Thoracic aorta (tissue), 2 donors: Measurements from ENCODE around the gene PILRB. TPM values are rescaled to one million over a fixed set of nuclear protein-coding genes. Genes with fewer than 3 reads are reported as not detected.
"Not testable (repeated sequence)": the region's sequence is repeated elsewhere in the genome, so short reads cannot be mapped to it uniquely, and the experiment has no call there.

Source experiments
- ATAC-seq: fragments of 150-250 bp; one replicate; pipeline ENCODE4 v1.8.0; 2017; ENCODE audit warnings: low read depth; ENCODE audit not compliant: insufficient number of reproducible peaks, low FRiP score
- DNase-seq: peaks from one replicate; pipeline ENCODE4 v3.0.0-alpha.2; 2020; ENCODE audit warnings: low spot score
- H3K27ac ChIP-seq, 2 donors: fragments of 200-600 bp; sonication (generic); 1 replicate in 1 of 2; 2 replicates in 1 of 2; pipeline ENCODE4 v1.5.1; 2016; ENCODE audit warnings: mild to moderate bottlenecking in 2 of 2, moderate library complexity in 2 of 2
- H3K27me3 ChIP-seq: fragments of 200-600 bp; sonication (generic); replicated peaks from 2 replicates; pipeline ENCODE4 v1.6.0; 2016; ENCODE audit warnings: mild to moderate bottlenecking; ENCODE audit not compliant: insufficient read depth
- H3K36me3 ChIP-seq: fragments of 200-600 bp; sonication (generic); one replicate; pipeline ENCODE4 v1.5.1; 2016
- H3K4me1 ChIP-seq, 2 donors: fragments of 200-600 bp; sonication (generic); 1 replicate in 1 of 2; 2 replicates in 1 of 2; pipeline versions ENCODE4 v1.5.1 to v1.6.0; 2016; ENCODE audit warnings: low read depth in 2 of 2, mild to moderate bottlenecking in 1 of 2; ENCODE audit not compliant: control insufficient read depth in 1 of 2
- H3K4me3 ChIP-seq: fragments of 200-600 bp; sonication (generic); 2 replicates; pipeline ENCODE4 v1.5.1; 2016; ENCODE audit warnings: mild to moderate bottlenecking
- H3K9me3 ChIP-seq: fragments of 200-600 bp; sonication (generic); 2 replicates; pipeline ENCODE4 v1.5.1; 2016
- CTCF ChIP-seq: fragments of 200-600 bp; sonication (generic); IDR thresholded peaks from one replicate; pipeline ENCODE4 v1.5.1; 2019; ENCODE audit warnings: antibody characterized with exemption
- total RNA-seq, 2 donors: library from RNA; depleted of rRNA; stranded (reverse); fragments of >200 nt; gene quantifications; one replicate each; pipeline versions ENCODE4 v1.1.0 to v1.2.3, GENCODE V29; 2016

The PILRB gene
- total RNA-seq, 2 donors from 2014 or later: 88.4 to 100 TPM

- Histone ChIP-seq H3K4me3 (no peak overlapping the region), H3K36me3 (peaks cover 82% of the 10 kb centered on the region), H3K27me3 (no peaks in the 10 kb centered on the region), H3K4me1 (no peaks in the 10 kb centered on the region), H3K27ac (no peak overlapping the region), H3K9me3 (no peaks in the 10 kb centered on the region)
- ATAC-seq (no peak), DNase-seq (no peak)
- TF ChIP-seq CTCF: no peak
Observed at GRCh38 chr7:100356416-100357068, 1.4 kb upstream of the PILRB start.

- DNase-seq (no peak), ATAC-seq (no peak)
- Histone ChIP-seq H3K4me3 (no peak overlapping the region), H3K27ac (no peak overlapping the region), H3K27me3 (no peaks in the 10 kb centered on the region), H3K9me3 (no peaks in the 10 kb centered on the region), H3K36me3 (peaks cover 83% of the 10 kb centered on the region), H3K4me1 (no peaks in the 10 kb centered on the region)
- no peak for TF ChIP-seq CTCF
Observed at GRCh38 chr7:100357131-100357561, 771 bp upstream of the PILRB start.

GRCh38 chr7:100358857-100359212, 918 bp downstream of the PILRB start:
- Histone ChIP-seq H3K36me3 (peaks cover 83% of the 10 kb centered on the region), H3K9me3 (no peaks in the 10 kb centered on the region), H3K27ac (no peak overlapping the region), H3K4me3 (no peak overlapping the region), H3K4me1 (no peaks in the 10 kb centered on the region), H3K27me3 (no peaks in the 10 kb centered on the region)
- DNase-seq (no peak), ATAC-seq (no peak)
- TF ChIP-seq CTCF: no peak

GRCh38 chr7:100360135-100360854, 2.4 kb downstream of the PILRB start:
- no peak for TF ChIP-seq CTCF
- no peak for DNase-seq
- no peaks in the 10 kb centered on the region for H3K4me1 ChIP-seq
- H3K36me3 ChIP-seq: peaks cover 70% of the 10 kb centered on the region
- H3K27ac ChIP-seq: no peak overlapping the region
- no peak overlapping the region for H3K4me3 ChIP-seq
- ATAC-seq: no peak
- H3K27me3 ChIP-seq: no peaks in the 10 kb centered on the region
- H3K9me3 ChIP-seq: no peaks in the 10 kb centered on the region

GRCh38 chr7:100363098-100363497, 5.2 kb downstream of the PILRB start:
- DNase-seq (no peak), ATAC-seq (no peak)
- Histone ChIP-seq H3K4me1 (no peaks in the 10 kb centered on the region), H3K9me3 (no peaks in the 10 kb centered on the region), H3K36me3 (peaks cover 52% of the 10 kb centered on the region), H3K27ac (no peak overlapping the region), H3K4me3 (no peak overlapping the region), H3K27me3 (no peaks in the 10 kb centered on the region)
- TF ChIP-seq CTCF: no peak

- not testable (repeated sequence) for H3K4me1 ChIP-seq, H3K27me3 ChIP-seq, ATAC-seq, H3K4me3 ChIP-seq, H3K9me3 ChIP-seq, DNase-seq, H3K27ac ChIP-seq
- H3K36me3 ChIP-seq: peaks cover 45% of the 10 kb centered on the region
Observed at GRCh38 chr7:100363797-100364196, 5.9 kb downstream of the PILRB start.
